Lung (tissue), 12 donors: ENCODE data around the gene ARHGAP10. TPM values are rescaled to one million over a fixed set of nuclear protein-coding genes. Genes with fewer than 3 reads are reported as not detected.

Source experiments
- ATAC-seq: fragments of 200-7000 bp; cut with Tn5 transposase; one replicate; pipeline ENCODE4 v1.9.1; 2020; ENCODE audit warnings: moderate number of reproducible peaks; ENCODE audit not compliant: insufficient read depth, low FRiP score
- DNase-seq, 3 donors: peaks; one replicate each; pipeline ENCODE4 v3.0.0-alpha.2; 2013 to 2017
- H3K27ac ChIP-seq, 2 donors: one replicate each; pipeline ENCODE4 v1.5.1; 2013; ENCODE audit warnings: mild to moderate bottlenecking in 2 of 2, moderate library complexity in 2 of 2, control low read depth in 1 of 2, inconsistent platforms in 1 of 2, low read depth in 1 of 2, low read length in 1 of 2
- H3K27me3 ChIP-seq, 3 donors: one replicate each; pipeline ENCODE4 v1.5.1; 2013; ENCODE audit warnings: low read length in 2 of 3; ENCODE audit not compliant: control insufficient read depth in 3 of 3, insufficient read depth in 3 of 3
- H3K36me3 ChIP-seq, 4 donors: one replicate each; pipeline ENCODE4 v1.5.1; 2013; ENCODE audit warnings: low read length in 4 of 4, mild to moderate bottlenecking in 1 of 4, moderate library complexity in 1 of 4; ENCODE audit not compliant: control insufficient read depth in 4 of 4, insufficient read depth in 4 of 4
- H3K4me1 ChIP-seq, 5 donors: one replicate each; pipeline ENCODE4 v1.5.1; 2013; ENCODE audit warnings: low read length in 5 of 5, mild to moderate bottlenecking in 2 of 5, moderate library complexity in 1 of 5; ENCODE audit not compliant: control insufficient read depth in 5 of 5, insufficient read depth in 5 of 5
- H3K4me3 ChIP-seq: one replicate; pipeline ENCODE4 v1.5.1; 2013; ENCODE audit warnings: mild to moderate bottlenecking, control low read depth, moderate library complexity
- H3K9ac ChIP-seq, 2 donors: one replicate each; pipeline ENCODE4 v1.5.1; 2013; ENCODE audit warnings: low read length in 2 of 2, control low read depth in 1 of 2; ENCODE audit not compliant: insufficient read depth in 1 of 2
- H3K9me3 ChIP-seq, 4 donors: one replicate each; pipeline ENCODE4 v1.5.1; 2013; ENCODE audit warnings: low read length in 3 of 4, mild to moderate bottlenecking in 1 of 4, moderate library complexity in 1 of 4; ENCODE audit not compliant: control insufficient read depth in 4 of 4, insufficient read depth in 3 of 4
- CTCF ChIP-seq: IDR thresholded peaks from 2 replicates; pipeline ENCODE4 v1.5.1; 2012; ENCODE audit warnings: mild to moderate bottlenecking; ENCODE audit errors: control extremely low read depth, extremely low read depth
- WGBS, 2 donors: extraction: QIAGEN DNeasy Blood & Tissue Kit; methylation state at CpG; one replicate each; pipeline ENCODE4 v1.1.7; 2013; 5-methylcytosine and 5-hydroxymethylcytosine counted together
- polyA plus RNA-seq, 2 donors: library from polyadenylated mRNA; stranded (reverse); fragments of 200-250 nt; gene quantifications; one replicate each; pipeline ENCODE4 v1.2.1, GENCODE V29; 2013
- total RNA-seq, 2 donors: library from RNA; depleted of rRNA in 1 of 2; stranded (reverse); fragments of >200 nt in 1 of 2; gene quantifications; one replicate each; pipeline ENCODE4 v1.2.1, GENCODE V29; 2014 to 2021
- donor health status: control.
- donor health status: control.
- donor health status: Bipolar disorder and iron deficiency.
- donor health status: healthy.
- donor health status: DM: yes; HTN: yes; CAD: no.

ARHGAP10 gene
- total and polyA plus RNA-seq, 4 donors, result 9.1 to 25.0 (median 17.5) TPM

GRCh38 chr4:147846318-147847155 is 114.6 kb downstream of the ARHGAP10 start:
- H3K9me3 ChIP-seq, result peaks cover 0 to 4% (median 0%) of the 10 kb centered on the region in 4 donors
- WGBS, 2 donors, result 69 to 79% methylated on average over 6 of the region's 6 CpGs
- peak; percentile 44 to 81 (median 80) for DNase-seq
- no peaks in the 10 kb centered on the region for H3K27me3 ChIP-seq
- H3K9ac ChIP-seq, result no peak overlapping the region
- H3K4me1 ChIP-seq, result peaks cover 2 to 35% (median 9%) of the 10 kb centered on the region in 5 donors
- ATAC-seq, result no peak
- peaks cover 0 to 3% (median 0%) of the 10 kb centered on the region in 4 donors for H3K36me3 ChIP-seq
- no peak for TF ChIP-seq CTCF
- H3K4me3 ChIP-seq, result no peak overlapping the region
- H3K27ac ChIP-seq, result no peak overlapping the region

- peaks cover 0 to 4% (median 0%) of the 10 kb centered on the region in 4 donors for H3K9me3 ChIP-seq
- H3K9ac ChIP-seq, result no peak overlapping the region
- no peaks in the 10 kb centered on the region for H3K27me3 ChIP-seq
- WGBS, 2 donors, result 78 to 79% methylated on average over 8 of the region's 8 CpGs
- no peak for DNase-seq
- ATAC-seq, result no peak
- H3K36me3 ChIP-seq, result peaks cover 0 to 3% (median 0%) of the 10 kb centered on the region in 4 donors
- H3K4me3 ChIP-seq, result no peak overlapping the region
- peaks cover 2 to 35% (median 9%) of the 10 kb centered on the region in 5 donors for H3K4me1 ChIP-seq
- no peak for TF ChIP-seq CTCF
- no peak overlapping the region for H3K27ac ChIP-seq
These were observed 116.1 kb downstream of the ARHGAP10 start for GRCh38 chr4:147847751-147848590.

GRCh38 chr4:147848634-147849033 is 116.7 kb downstream of the ARHGAP10 start:
- no peak for ATAC-seq
- Histone ChIP-seq H3K9me3 (peaks cover 0 to 4% (median 0%) of the 10 kb centered on the region in 4 donors), H3K27ac (no peak overlapping the region), H3K4me1 (peaks cover 0 to 35% (median 9%) of the 10 kb centered on the region in 5 donors), H3K27me3 (no peaks in the 10 kb centered on the region), H3K36me3 (peaks cover 0 to 3% (median 0%) of the 10 kb centered on the region in 4 donors), H3K4me3 (no peak overlapping the region), H3K9ac (no peak overlapping the region)
- DNase-seq, result no peak
- 90 to 91% methylated on average over 2 of the region's 2 CpGs for WGBS, 2 donors
- TF ChIP-seq CTCF, result no peak
